ENCODE results near the gene TECTA. TPM values are rescaled to one million over a fixed set of nuclear protein-coding genes. Genes with fewer than 3 reads are reported as not detected.

TECTA gene
- total and polyA plus RNA-seq, 2 of the 8 experiments (the other 6 are each of a cell fraction or from before 2014, with no cell fraction given): 0.59 to 1.0 TPM

- Histone ChIP-seq H2BK5ac (ENCODE audit: low read depth, low read length) (no peak overlapping the region), H2BK20ac (ENCODE audit: low read length) (no peak overlapping the region), H2AK5ac (ENCODE audit: low read depth, low read length) (no peak overlapping the region), H3K56ac (replicated peaks; ENCODE audit: insufficient read length, low read depth, low read length) (no peak overlapping the region), H3K18ac (ENCODE audit: extremely low read depth, low read length) (no peak overlapping the region), H2BK12ac (ENCODE audit: low read depth, low read length) (no peak overlapping the region), H4K91ac (replicated peaks; ENCODE audit: insufficient read length, low read length) (no peak overlapping the region), H3K27me3 (replicated peaks in 1 of 4; ENCODE audit: control insufficient read depth in 3 of 4, extremely low read depth in 1 of 4, insufficient read depth in 3 of 4, low read length in 3 of 4) (no peaks in the 10 kb centered on the region), H3K79me2 (ENCODE audit: control insufficient read depth in 1 of 2, insufficient read depth in 2 of 2, low read length in 2 of 2) (no peaks in the 10 kb centered on the region), H2AFZ (ENCODE audit: low read length) (no peak overlapping the region), H3K36me3 (ENCODE audit: control insufficient read depth in 2 of 4, insufficient read depth in 4 of 4, low read length in 3 of 4) (no peaks in the 10 kb centered on the region), H3K27ac (ENCODE audit: low read depth, low read length) (no peak overlapping the region), H3K4me3 (ENCODE audit: extremely low read depth in 1 of 4, insufficient read depth in 2 of 4, low read depth in 3 of 4, low read length in 4 of 4) (no peak overlapping the region), H3K4me1 (replicated peaks in 1 of 4; ENCODE audit: control insufficient read depth in 3 of 4, insufficient read depth in 4 of 4, low read length in 3 of 4) (no peaks in the 10 kb centered on the region; a peak in 1 of 7 replicates), H4K8ac (ENCODE audit: extremely low read depth, insufficient read depth, low read length) (no peak overlapping the region), H2BK120ac (replicated peaks; ENCODE audit: low read depth, low read length) (no peak overlapping the region), H3K79me1 (ENCODE audit: low read depth, low read length) (no peaks in the 10 kb centered on the region), H4K5ac (ENCODE audit: insufficient read length, low read depth, low read length) (no peak overlapping the region), H3K9ac (replicated peaks in 1 of 4; ENCODE audit: extremely low read depth in 1 of 4, low read depth in 3 of 4, low read length in 3 of 4) (no peak overlapping the region), H3K9me3 (ENCODE audit: insufficient read depth in 2 of 2, low read depth in 1 of 2, low read length in 1 of 2) (no peaks in the 10 kb centered on the region), H3K14ac (ENCODE audit: insufficient read length) (no peak overlapping the region), H3K4me2 (ENCODE audit: insufficient read depth in 1 of 2, low read depth in 2 of 2, low read length in 2 of 2) (no peak overlapping the region), H4K20me1 (replicated peaks in 1 of 2; ENCODE audit: control insufficient read depth in 1 of 2, insufficient read depth in 2 of 2, low read length in 2 of 2) (peaks cover 0 to 5% of the 10 kb centered on the region in 2 experiments), H3K23ac (ENCODE audit: insufficient read length) (no peak overlapping the region), H3K4ac (replicated peaks; ENCODE audit: insufficient read length, low read depth, low read length) (no peak overlapping the region), H3K23me2 (ENCODE audit: low read depth, low read length) (peaks cover 7% of the 10 kb centered on the region; the same call in 1 of the 2 replicates), H2BK15ac (ENCODE audit: low read length) (no peak overlapping the region)
- FAIRE-seq (no peak), DNase-seq (ENCODE audit: low read depth in 1 of 2, low spot score in 2 of 2) (no peak)
- POLR2A ChIA-PET (ENCODE audit: partially characterized antibody): no interaction called here
- TF ChIP-seq SP4 (IDR thresholded peaks at IDR 0.05; ENCODE audit: low read length) (no peak), SP1 (IDR thresholded peaks at IDR 0.05; ENCODE audit: low read depth, low read length) (no peak), TAF7 (optimal IDR thresholded peaks at IDR 0.05; ENCODE audit: borderline replicate concordance, low read depth, low read length) (no peak), KDM4A (IDR thresholded peaks at IDR 0.05; ENCODE audit: low read depth, low read length, severe bottlenecking) (no peak), GTF2F1 (IDR thresholded peaks at IDR 0.05; ENCODE audit: borderline replicate concordance, low read depth, low read length) (no peak), USF2 (IDR thresholded peaks at IDR 0.05; ENCODE audit: low read length) (no peak), POU5F1 (IDR thresholded peaks at IDR 0.05; ENCODE audit: low read depth, low read length) (no peak)
- CTCF ChIA-PET (ENCODE audit: partially characterized antibody): interaction anchor here (0.7 to 4.6 kb wide), 6 partner anchors 13 to 172 kb away, joined by 3 to 36 read pairs (median 9); no protein-coding TSS in a partner anchor
- 89% methylated on average over 5 of the region's 5 CpGs; no CpG with 5 or more reads in 1 of the 2 experiments for WGBS, 2 experiments (ENCODE audit: extremely low coverage in 1 of 2, insufficient coverage in 1 of 2, insufficient read length in 1 of 2, insufficient replicate concordance in 2 of 2, low coverage in 1 of 2, low lambda C conversion rate in 2 of 2, missing lambda C conversion rate in 1 of 2)
Measured at GRCh38 chr11:121106812-121107211, 5.8 kb downstream of the TECTA start.

All from H1 (cell line).